Ovary (tissue), 9 donors: ENCODE measurements around the gene ZNF281. TPM values are rescaled to one million over a fixed set of nuclear protein-coding genes. Genes with fewer than 3 reads are reported as not detected.

Experiments
- DNase-seq, 5 donors: peaks; one replicate each; pipeline ENCODE4 v3.0.0-alpha.2; 2019 to 2020
- H3K27ac ChIP-seq, 2 donors: fragments of 200-600 bp; one replicate each; pipeline versions ENCODE4 v1.5.1 to v1.8.0; 2019 to 2022
- H3K27me3 ChIP-seq: fragments of 200-600 bp; one replicate; pipeline ENCODE4 v1.8.0; 2022
- H3K36me3 ChIP-seq: fragments of 200-600 bp; sonication (generic); one replicate; pipeline ENCODE4 v1.5.1; 2019
- H3K4me1 ChIP-seq: one replicate; pipeline ENCODE4 v1.8.1; 2013; ENCODE audit warnings: mild to moderate bottlenecking, moderate library complexity; ENCODE audit not compliant: insufficient read depth
- H3K4me3 ChIP-seq: fragments of 200-600 bp; sonication (generic); one replicate; pipeline ENCODE4 v1.5.1; 2017
- H3K9me3 ChIP-seq, 2 donors: fragments of 200-600 bp in 1 of 2; sonication (generic) in 1 of 2; one replicate each; pipeline versions ENCODE4 v1.5.1 to v1.8.1; 2013 to 2019; ENCODE audit warnings: mild to moderate bottlenecking in 1 of 2, moderate library complexity in 1 of 2
- CTCF ChIP-seq, 3 donors: fragments of 450-650 bp in 2 of 3; fragments of 200-600 bp in 1 of 3; IDR thresholded peaks; one replicate each; pipeline versions ENCODE4 v1.5.1 to v1.8.0; 2016 to 2022; ENCODE audit warnings: antibody characterized with exemption in 3 of 3, mild to moderate bottlenecking in 1 of 3
- EP300 ChIP-seq: sonication (generic); formaldehyde crosslinking; IDR thresholded peaks from one replicate; pipeline ENCODE4 v1.6.1; 2017; ENCODE audit warnings: antibody characterized with exemption
- POLR2A ChIP-seq: fragments of 450-650 bp; IDR thresholded peaks from one replicate; pipeline ENCODE4 v1.6.1; 2017; ENCODE audit warnings: antibody characterized with exemption, mild to moderate bottlenecking, moderate library complexity
- WGBS, 3 donors: extraction: QIAGEN DNeasy Blood & Tissue Kit in 1 of 3; methylation state at CpG; one replicate each; pipeline versions ENCODE4 v1.1.5 to v1.1.7; 2013 to 2017; 5-methylcytosine and 5-hydroxymethylcytosine counted together
- intact Hi-C, 4 donors: fragments of 100-400 bp; cut with DNase I; formaldehyde crosslinking; loops; one replicate each; pipeline versions ENCODE4 v1.11.0 to v1.15.1; 2022 to 2023
- polyA plus RNA-seq, 2 donors: library from polyadenylated mRNA; stranded (reverse); fragments of 200-250 nt in 1 of 2; fragments of 350-450 nt in 1 of 2; fragmentation: Illumina TruSeq in 1 of 2; extraction: RNeasy Lipid Tissue Mini Kit (QIAGEN cat#74804) in 1 of 2; gene quantifications; one replicate each; pipeline ENCODE4 v1.2.3, GENCODE V29; 2013 to 2014
- total RNA-seq, 7 donors: library from RNA; depleted of rRNA in 2 of 7; stranded (reverse); fragments of >200 nt in 2 of 7; fragmentation: NEBNext Ultra II Directional in 3 of 7; extraction: Animal tissue kit (Norgen Biotek cat#: 25700) in 3 of 7; gene quantifications; one replicate each; pipeline versions ENCODE4 v1.1.0 to v1.2.4, GENCODE V29; 2016 to 2023
- donor health status: DM: no; HTN: no; CAD: no; lungs with moderate emphysema.
- donor health status: DM: no; HTN: no; CAD: no.
- donor health status: Bipolar disorder and iron deficiency.
- donor health status: DM: yes; HTN: yes; CAD: no.
- donor health status: DM: no; HTN: no; CAD: no.
- donor health status: DM: yes; HTN: yes; CAD: no.

The ZNF281 gene
- total and polyA plus RNA-seq, 9 donors, result 3.7 to 12.4 (median 10.7) TPM

DNA sequence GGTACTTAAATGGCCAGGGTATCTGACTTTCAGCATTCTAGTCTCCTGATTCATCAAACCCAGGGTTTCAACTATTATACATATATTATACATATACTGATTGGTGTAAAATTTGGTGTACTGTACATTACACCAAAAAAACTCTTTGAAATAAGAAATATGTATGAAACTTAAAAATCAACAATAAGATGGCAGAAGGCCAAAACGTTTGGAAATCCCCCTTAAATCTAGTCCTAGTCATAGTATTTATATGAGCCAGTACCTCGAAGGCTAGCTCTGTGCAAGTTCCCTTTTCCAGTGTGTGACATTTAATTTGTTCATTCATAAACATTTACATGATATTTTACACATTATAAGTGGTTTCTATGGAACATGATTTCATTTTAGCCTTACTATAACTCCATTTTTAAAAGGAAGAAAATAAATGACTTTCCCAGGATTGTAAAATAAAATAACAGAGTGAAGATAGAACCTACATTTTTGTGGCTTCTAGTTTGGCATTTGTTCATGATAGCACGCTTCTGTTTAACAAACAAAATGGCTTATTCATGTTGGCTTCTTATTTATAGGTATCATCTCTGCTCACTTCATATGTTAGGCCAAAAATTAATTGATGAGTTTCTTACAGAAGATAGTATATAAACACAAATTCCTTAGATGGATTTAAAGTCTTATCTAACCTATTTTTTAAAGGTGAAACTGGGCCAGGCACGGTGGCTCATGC lies 18.8 kb upstream of the ZNF281 start:
- H3K27me3 ChIP-seq, result no peaks in the 10 kb centered on the region
- H3K4me3 ChIP-seq, result no peak overlapping the region
- TF ChIP-seq EP300, result no peak
- TF ChIP-seq POLR2A, result no peak
- no peak for TF ChIP-seq CTCF (IDR thresholded peaks at IDR 0.05)
- no peaks in the 10 kb centered on the region for H3K36me3 ChIP-seq
- intact Hi-C loops, result no loop called here
- 14 to 23% (median 20%) methylated on average over 4 of the region's 4 CpGs for whole genome bisulfite sequencing, 3 donors
- H3K27ac ChIP-seq, result no peak overlapping the region
- no peak for DNase-seq
- no peaks in the 10 kb centered on the region for H3K4me1 ChIP-seq
- no peaks in the 10 kb centered on the region for H3K9me3 ChIP-seq

DNA sequence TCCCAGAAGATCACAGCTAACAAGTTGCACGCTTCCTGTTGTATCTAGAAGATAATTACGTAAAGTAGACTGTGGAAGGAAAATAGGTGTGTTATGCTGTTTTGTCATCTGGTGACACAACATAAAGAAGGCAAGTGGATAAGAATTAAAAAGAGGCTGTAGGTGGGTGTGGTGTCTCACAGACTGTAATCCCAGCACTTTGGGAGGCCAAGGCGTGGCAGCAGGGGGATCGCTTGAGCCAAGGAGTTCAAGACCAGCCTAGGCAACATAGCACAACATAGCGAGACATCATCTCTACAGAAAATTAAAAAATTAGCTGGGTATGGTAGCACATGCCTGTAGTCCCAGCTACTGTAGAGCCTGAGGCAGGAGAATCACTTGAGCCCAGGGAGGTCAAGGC lies 17.9 kb upstream of the ZNF281 start:
- no peak for DNase-seq
- intact Hi-C loops, result no loop called here
- no peaks in the 10 kb centered on the region for H3K9me3 ChIP-seq
- no peaks in the 10 kb centered on the region for H3K36me3 ChIP-seq
- no peak for TF ChIP-seq CTCF (IDR thresholded peaks at IDR 0.05)
- TF ChIP-seq EP300, result no peak
- TF ChIP-seq POLR2A, result no peak
- no peaks in the 10 kb centered on the region for H3K4me1 ChIP-seq
- H3K4me3 ChIP-seq, result no peak overlapping the region
- WGBS, 3 donors, result 93 to 97% (median 94%) methylated on average over 5 of the region's 5 CpGs
- H3K27ac ChIP-seq, result no peak overlapping the region
- H3K27me3 ChIP-seq, result no peaks in the 10 kb centered on the region

- intact Hi-C loops, result no loop called here
- H3K9me3 ChIP-seq, result no peaks in the 10 kb centered on the region
- H3K4me1 ChIP-seq, result no peaks in the 10 kb centered on the region
- WGBS, 3 donors, result 92 to 94% (median 93%) methylated on average over 2 of the region's 2 CpGs
- no peak overlapping the region for H3K27ac ChIP-seq
- no peak for TF ChIP-seq CTCF (IDR thresholded peaks at IDR 0.05)
- no peak for TF ChIP-seq POLR2A
- TF ChIP-seq EP300, result no peak
- H3K36me3 ChIP-seq, result no peaks in the 10 kb centered on the region
- DNase-seq, result no peak
- no peaks in the 10 kb centered on the region for H3K27me3 ChIP-seq
- no peak overlapping the region for H3K4me3 ChIP-seq
Measured at GRCh38 chr1:200426196-200426595, 16.4 kb upstream of the ZNF281 start.

GRCh38 chr1:200423235-200423634 lies 13.4 kb upstream of the ZNF281 start:
- H3K27me3 ChIP-seq, result no peaks in the 10 kb centered on the region
- no peak for DNase-seq
- no peaks in the 10 kb centered on the region for H3K4me1 ChIP-seq
- TF ChIP-seq POLR2A, result no peak
- TF ChIP-seq EP300, result no peak
- no peak for TF ChIP-seq CTCF (IDR thresholded peaks at IDR 0.05)
- WGBS, 3 donors, result 90 to 92% (median 92%) methylated on average over 6 of the region's 6 CpGs
- no peaks in the 10 kb centered on the region for H3K36me3 ChIP-seq
- H3K9me3 ChIP-seq, result no peaks in the 10 kb centered on the region
- no peak overlapping the region for H3K27ac ChIP-seq
- intact Hi-C loops, result no loop called here
- H3K4me3 ChIP-seq, result no peak overlapping the region
